ENCODE measurements around the gene EAF1.
"Not testable (repeated sequence)": the region's sequence is repeated elsewhere in the genome, so short reads cannot be mapped to it uniquely, and the experiment has no call there.

The EAF1 gene

GRCh38 chr3:15453501-15453900 is 26.1 kb downstream of the EAF1 start:
- no peak for DNase-seq

DNA sequence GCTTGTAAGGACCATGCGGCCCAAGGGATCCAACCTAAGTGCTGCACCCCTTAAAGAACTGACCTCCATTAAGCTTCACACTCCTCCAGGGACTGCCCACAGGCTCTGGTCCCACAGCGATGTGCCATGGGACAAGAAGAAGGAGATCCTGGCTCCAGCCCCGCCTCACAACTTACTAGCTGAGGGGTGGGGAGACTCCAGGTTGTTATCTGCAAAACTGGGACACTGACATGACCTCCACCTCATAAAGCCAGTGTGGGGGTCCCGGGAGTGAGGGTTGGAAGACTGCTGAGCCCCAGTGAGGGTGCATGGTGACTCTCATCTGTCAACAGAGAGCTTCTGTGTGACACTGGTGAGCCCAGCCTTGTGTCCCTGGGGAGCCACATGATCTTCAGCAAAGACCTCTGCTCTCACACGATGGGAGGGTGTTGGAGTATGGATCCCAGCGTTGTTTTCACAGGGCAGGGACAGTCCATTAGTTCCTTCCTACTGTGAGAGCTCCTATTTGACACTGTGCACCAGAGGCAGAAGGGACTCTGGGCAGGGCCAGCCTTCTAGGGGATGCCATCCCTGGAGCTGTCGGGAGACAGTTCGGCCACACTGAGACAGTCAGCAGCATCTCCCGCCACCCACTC is 26.7 kb downstream of the EAF1 start:
- DNase-seq: no peak

DNA sequence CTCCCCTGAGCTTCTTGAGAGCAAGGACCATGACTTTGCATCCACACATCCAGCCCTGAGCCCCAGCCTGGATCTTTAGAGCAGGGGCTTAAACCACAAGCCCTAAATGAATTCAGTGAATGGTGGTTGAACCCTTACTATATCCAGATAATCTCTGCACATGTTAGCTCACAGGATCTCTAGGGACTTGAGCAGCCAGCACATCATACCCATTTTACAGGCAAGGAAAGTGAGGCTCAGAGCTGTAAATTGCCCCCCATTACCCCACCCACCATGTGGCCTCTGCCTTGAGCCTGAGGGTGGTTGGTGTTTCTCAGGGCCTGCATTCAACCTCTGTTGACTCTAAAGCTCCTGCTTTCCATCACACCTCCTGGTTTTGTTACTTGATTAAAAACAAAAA is 27.6 kb downstream of the EAF1 start:
- DNase-seq: no peak

- DNase-seq: no peak
These were observed 28.4 kb downstream of the EAF1 start for GRCh38 chr3:15455756-15456155.

DNA sequence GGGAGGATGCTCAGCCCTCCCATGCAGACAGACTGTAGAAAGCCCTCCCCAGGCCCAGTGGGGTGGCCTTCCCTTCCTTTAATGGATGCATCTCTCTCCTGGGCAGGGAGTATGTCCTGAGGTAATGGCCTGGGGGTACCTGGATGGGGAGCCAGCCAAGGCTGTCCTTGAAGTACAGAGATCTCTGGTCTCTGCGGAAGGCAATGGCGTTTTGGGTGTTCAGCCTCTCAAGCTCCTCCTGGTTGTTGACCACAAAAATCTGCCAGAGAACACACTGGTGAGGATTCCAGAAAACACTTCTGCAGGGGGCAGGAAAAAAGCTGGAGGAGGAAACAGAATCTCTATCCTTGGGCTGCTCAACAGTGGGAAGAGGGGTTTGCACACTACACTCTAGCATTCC is 28.9 kb downstream of the EAF1 start:
- no peak for DNase-seq

DNA sequence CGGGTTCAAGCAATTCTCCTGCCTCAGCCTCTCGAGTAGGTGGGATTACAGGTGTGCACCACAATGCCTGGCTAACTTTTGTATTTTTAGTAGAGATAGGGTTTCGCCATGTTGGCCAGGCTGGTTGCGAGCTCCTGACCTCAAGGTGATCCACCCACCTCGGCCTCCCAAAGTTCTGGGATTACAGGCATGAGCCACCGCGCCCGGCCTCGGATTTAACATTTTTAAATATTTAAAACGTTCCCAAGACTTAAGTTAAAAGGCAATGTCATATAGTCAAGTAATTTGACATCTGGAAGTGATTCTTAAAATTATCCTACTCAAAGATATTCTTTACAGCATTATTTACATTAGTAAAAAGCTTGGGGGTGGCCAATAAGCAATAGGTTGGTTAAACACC is 29.5 kb downstream of the EAF1 start:
- not testable (repeated sequence) for DNase-seq

- no peak for DNase-seq
These were observed 30.9 kb downstream of the EAF1 start for GRCh38 chr3:15458212-15458780.

DNA sequence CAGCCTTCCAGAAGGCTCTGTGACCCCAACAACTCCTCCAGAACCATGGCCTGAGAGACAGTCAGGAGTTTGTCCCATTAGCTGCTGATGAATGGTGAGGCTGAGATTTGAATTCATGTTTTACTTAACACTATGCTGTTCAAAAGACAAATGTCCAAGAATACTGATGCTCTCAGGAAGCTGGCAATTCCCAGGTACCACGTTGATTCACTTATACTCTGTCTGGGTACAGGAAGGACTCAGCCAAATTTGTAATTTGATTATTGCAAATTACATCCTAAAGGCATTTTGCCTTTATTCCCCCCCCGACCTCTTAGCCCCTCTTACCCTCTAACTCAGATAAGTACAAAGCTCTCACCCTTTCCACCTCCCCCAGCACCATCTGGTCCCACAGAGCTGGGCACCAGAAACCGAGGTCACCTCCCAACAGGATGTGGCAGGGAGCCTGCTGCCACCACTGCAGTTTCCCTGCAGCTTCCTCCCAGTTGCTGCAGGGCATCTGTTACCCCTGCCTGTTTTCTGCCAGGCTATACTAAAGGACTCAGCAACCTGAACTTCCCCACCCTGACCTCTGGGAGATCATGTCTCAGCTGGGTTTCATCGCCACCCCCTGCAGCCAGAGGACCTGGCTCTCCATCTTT is 33.6 kb downstream of the EAF1 start:
- no peak for DNase-seq

- DNase-seq: no peak
These were observed 35.1 kb downstream of the EAF1 start for GRCh38 chr3:15462451-15462850.

- no peak for DNase-seq
These were observed 38.6 kb downstream of the EAF1 start for GRCh38 chr3:15465876-15466585.

DNA sequence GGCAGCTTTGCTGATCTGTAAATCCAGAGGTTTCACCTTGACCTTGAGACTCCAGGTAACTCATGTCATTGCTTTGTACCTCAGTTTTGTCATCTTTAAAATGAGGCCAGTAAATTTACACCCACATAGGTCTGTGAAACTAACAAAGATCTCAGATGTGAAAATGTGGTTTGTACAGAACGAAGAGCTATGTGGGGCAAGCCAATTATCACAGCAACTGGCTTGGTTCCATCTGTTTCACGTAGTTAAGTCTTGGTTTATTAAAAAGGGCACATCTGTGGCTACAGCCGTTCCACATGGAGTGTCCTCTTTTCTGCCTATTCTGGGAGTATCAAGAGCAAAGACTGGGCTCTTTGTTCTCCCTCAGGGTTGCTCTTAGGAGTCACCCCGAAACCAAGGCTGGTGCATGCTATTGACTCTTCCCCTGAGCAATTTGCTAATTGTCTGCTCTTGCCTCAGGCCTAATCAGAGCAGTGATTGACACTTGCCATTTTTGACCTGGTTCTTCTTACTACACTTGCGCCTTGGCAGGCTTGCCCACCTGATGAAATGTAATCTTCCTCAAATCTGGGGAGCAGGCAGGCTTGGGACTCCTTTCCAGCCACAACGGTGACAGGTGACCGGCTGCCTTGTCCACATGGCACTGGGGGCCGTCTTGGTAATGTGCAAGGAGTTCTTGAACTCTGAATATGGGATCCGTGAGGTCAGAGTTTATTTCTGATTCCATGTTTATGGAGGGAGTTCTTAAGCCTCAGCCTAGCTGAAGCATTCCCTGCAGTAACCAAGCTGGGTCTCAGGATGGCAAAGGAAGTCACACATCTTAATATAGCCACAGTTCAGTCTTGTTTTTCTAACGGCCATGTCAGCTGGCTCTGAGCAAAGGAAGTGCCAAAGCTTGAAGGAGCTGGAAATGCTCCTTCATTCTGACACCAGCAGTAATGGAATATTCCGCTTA is 40.1 kb downstream of the EAF1 start:
- no peak for DNase-seq

- no peak for DNase-seq
These were observed 42.9 kb downstream of the EAF1 start for GRCh38 chr3:15470261-15470660.

GRCh38 chr3:15470849-15471248 is 43.5 kb downstream of the EAF1 start:
- no peak for DNase-seq

- DNase-seq: no peak
These were observed 44.5 kb downstream of the EAF1 start for GRCh38 chr3:15471861-15472260.

DNA sequence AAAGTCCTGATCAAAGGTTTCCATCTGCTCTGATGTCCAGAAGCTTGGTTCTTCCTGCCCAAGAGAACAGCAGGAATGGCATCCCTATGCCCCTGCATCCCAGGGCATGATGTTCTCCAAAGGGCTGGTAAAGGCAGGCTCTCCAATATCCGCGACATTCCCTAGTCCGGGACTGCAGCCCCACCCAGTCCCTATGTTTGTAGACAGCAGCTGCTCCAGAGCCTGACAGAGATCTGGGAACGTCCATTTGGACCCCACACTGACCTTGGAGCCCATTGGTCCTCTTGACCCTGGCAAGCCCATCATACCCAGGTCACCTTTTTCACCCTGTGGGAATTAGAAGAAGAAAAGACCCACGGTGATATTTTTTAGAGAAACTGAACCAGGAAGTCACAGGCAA is 47.8 kb downstream of the EAF1 start:
- DNase-seq: no peak

DNA sequence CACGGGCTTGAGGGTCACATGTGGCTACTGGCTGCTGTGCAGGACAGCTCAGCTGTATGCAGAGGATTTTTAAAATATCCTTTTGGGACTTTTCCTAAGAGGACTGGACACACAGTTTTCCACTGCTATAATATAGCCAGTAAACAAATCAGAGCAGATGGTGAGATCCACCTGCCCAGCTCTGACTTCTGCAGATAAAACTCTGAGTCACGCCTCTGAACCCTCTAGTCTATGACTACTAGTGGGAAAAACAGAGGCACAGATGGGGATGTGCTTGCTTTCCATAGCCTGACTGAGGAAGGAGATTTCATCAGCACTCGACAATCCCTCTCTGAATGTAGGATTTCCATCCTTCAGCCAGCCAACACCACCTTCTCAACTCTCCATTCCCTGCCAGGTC is 49.0 kb downstream of the EAF1 start:
- peak in 1 of 2 experiments; percentile 21 for DNase-seq

- DNase-seq: no peak
These were observed 50.7 kb downstream of the EAF1 start for GRCh38 chr3:15477951-15478639.

DNA sequence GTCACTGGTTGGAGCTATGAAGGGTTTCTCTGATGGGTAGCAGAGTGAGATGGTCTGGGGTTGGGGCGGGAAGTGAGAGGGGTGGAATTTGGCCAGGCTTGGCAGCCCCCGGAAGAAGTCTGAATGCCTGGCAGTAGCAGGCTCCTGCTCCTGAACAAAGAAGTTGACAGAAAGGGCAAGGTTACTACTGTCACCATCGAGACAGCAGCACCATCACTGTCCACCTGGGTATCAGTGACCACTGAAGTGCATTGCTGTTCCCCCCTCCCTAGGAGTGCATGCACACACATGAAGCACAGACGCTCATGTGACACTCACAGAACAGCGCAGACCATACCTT is 51.2 kb downstream of the EAF1 start:
- DNase-seq: no peak

DNA sequence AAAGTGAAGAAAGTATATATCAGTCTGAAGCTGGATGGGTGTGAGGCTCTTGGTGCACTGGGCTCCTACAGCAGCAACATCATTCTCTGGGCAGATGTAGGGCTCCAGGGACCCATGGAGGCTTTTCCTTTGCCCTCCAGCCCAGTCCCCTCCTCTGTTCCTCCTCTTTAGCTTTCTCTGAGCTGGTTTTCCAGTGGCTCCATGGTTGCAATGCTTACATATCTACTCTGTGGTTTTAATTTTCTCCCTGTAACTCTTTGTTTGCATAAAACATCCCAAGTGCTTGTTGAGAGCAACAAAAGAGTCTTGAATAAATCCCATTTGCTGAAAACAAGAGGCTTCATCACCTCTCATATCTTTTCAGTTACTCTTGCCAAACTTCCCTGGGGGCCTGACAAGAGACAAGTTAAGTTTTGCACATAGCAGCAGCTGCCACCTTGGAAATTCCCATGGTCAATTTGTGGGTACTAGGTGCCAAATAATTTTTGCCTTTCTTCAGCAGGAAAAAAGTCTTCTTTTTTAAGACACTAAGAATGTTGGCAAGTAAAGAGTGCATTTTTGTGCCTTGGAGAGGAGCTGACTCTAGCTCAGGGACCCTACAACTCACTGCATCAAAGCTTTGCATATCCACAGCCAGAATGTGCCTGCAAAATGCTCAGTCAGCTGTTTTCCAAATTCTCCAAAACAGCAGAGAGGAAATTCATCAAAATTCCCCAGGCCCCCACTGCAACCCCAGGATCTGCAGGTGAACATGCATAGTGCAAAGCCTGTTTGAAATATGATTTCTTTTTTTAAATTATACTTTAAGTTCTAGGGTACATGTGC is 52.2 kb downstream of the EAF1 start:
- no peak for DNase-seq

DNA sequence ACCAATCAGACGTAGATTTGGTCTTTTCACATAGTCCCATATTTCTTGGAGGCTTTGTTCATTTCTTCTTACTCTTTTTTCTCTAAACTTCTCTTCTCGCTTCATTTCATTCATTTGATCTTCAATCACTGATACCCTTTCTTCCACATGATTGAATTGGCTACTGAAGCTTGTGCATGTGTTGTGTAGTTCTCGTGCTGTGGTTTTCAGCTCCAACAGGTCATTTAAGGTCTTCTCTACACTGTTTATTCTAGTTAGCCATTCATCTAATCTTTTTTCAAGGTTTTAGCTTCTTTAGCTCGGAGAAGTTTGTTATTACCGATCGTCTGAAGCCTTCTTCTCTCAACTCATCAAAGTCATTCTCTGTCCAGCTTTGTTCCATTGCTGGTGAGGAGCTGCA is 57.2 kb downstream of the EAF1 start:
- not testable (repeated sequence) for DNase-seq

DNA sequence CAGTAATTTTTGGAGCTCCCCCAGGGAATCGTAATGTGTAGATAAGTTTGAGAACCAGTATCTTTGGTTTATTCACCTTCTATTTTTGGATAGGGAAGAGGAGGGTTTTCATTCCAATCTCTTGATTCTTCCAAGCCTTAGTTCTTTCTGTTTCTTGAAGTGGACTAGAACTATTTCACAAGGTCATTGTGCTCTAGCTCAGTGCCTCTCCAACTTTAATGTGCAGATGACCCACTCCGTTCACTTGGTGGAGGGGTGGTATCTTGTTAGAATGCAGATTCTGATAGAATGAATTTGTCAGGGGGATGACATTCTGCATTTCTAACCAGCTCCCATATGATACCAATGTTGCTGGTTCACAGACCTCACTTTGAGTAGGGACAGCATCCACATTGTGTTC is 58.6 kb downstream of the EAF1 start:
- no peak for DNase-seq

Data from SHP77 (cell line).